ENCODE measurements around the gene ABCB1. TPM values are rescaled to one million over a fixed set of nuclear protein-coding genes. Genes with fewer than 3 reads are reported as not detected.

The ABCB1 gene
- total RNA-seq, 1 donor, result 0.86 TPM

GRCh38 chr7:87499494-87499893 is 101.2 kb downstream of the ABCB1 start:
- no peak overlapping the region for H3K4me3 ChIP-seq (ENCODE audit: low read depth, low read length)
- TF ChIP-seq CTCF (IDR thresholded peaks at IDR 0.05; ENCODE audit: insufficient read depth, low read depth, low read length), result no peak
- DNase-seq (ENCODE audit: low read depth), result no peak

- TF ChIP-seq CTCF (IDR thresholded peaks at IDR 0.05; ENCODE audit: insufficient read depth, low read depth, low read length), result no peak
These were observed 101.8 kb downstream of the ABCB1 start for GRCh38 chr7:87498893-87499292.

GRCh38 chr7:87497482-87497881 is 103.2 kb downstream of the ABCB1 start:
- DNase-seq (ENCODE audit: low read depth), result no peak
- TF ChIP-seq CTCF (IDR thresholded peaks at IDR 0.05; ENCODE audit: insufficient read depth, low read depth, low read length), result no peak
- H3K4me3 ChIP-seq (ENCODE audit: low read depth, low read length), result no peak overlapping the region

More at GRCh38 chr7:87498893-87499292, 101.8 kb downstream of the ABCB1 start:
- no peak for DNase-seq (ENCODE audit: low read depth)
- H3K4me3 ChIP-seq (ENCODE audit: low read depth, low read length), result no peak overlapping the region

- DNase-seq (ENCODE audit: low read depth), result no peak
- H3K4me3 ChIP-seq (ENCODE audit: low read depth, low read length), result no peak overlapping the region
- no peak for TF ChIP-seq CTCF (IDR thresholded peaks at IDR 0.05; ENCODE audit: insufficient read depth, low read depth, low read length)
These were observed 105.3 kb downstream of the ABCB1 start for GRCh38 chr7:87495366-87495765.

GRCh38 chr7:87494454-87494853 is 106.2 kb downstream of the ABCB1 start:
- TF ChIP-seq CTCF (IDR thresholded peaks at IDR 0.05; ENCODE audit: insufficient read depth, low read depth, low read length), result no peak
- H3K4me3 ChIP-seq (ENCODE audit: low read depth, low read length), result no peak overlapping the region
- no peak for DNase-seq (ENCODE audit: low read depth)

- DNase-seq (ENCODE audit: low read depth), result no peak
- no peak for TF ChIP-seq CTCF (IDR thresholded peaks at IDR 0.05; ENCODE audit: insufficient read depth, low read depth, low read length)
- H3K4me3 ChIP-seq (ENCODE audit: low read depth, low read length), result no peak overlapping the region
These were observed 117.6 kb downstream of the ABCB1 start for GRCh38 chr7:87483131-87483530.

GRCh38 chr7:87482115-87482514 is 118.6 kb downstream of the ABCB1 start:
- H3K4me3 ChIP-seq (ENCODE audit: low read depth, low read length), result no peak overlapping the region
- TF ChIP-seq CTCF (IDR thresholded peaks at IDR 0.05; ENCODE audit: insufficient read depth, low read depth, low read length), result no peak
- DNase-seq (ENCODE audit: low read depth), result no peak
